22Rv1 (cell line): ENCODE data around the gene WNT1.

Experiments used
- ZFX ChIP-seq: fragments of 450-650 bp; IDR thresholded peaks from 2 replicates; pipeline ENCODE4 v1.6.1; 2017; ENCODE audit warnings: antibody characterized with exemption, borderline replicate concordance
- TF ChIP-seq, protein P1 (sequence below): fragments of 450-650 bp; IDR thresholded peaks from 2 replicates; pipeline ENCODE4 v1.5.1; 2017; ENCODE audit warnings: mild to moderate bottlenecking

DNA sequence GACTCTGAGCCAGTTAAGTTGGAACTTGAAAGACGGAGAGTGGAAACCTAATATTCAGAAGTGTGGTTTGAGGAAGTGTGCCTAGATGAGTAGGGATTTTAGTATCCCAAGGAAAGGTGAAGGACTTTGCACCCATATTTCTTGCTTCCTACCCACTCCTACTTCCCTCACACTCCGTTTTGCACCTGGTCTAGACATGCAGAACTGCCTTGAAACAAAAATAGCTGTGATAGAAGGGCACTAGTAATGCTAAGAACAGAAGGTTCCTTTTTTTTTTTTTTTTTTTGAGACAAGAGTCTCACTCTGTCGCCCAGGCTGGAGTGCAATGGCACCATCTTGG, 20.1 kb upstream of the WNT1 start:
- TF ChIP-seq, protein P1, sequence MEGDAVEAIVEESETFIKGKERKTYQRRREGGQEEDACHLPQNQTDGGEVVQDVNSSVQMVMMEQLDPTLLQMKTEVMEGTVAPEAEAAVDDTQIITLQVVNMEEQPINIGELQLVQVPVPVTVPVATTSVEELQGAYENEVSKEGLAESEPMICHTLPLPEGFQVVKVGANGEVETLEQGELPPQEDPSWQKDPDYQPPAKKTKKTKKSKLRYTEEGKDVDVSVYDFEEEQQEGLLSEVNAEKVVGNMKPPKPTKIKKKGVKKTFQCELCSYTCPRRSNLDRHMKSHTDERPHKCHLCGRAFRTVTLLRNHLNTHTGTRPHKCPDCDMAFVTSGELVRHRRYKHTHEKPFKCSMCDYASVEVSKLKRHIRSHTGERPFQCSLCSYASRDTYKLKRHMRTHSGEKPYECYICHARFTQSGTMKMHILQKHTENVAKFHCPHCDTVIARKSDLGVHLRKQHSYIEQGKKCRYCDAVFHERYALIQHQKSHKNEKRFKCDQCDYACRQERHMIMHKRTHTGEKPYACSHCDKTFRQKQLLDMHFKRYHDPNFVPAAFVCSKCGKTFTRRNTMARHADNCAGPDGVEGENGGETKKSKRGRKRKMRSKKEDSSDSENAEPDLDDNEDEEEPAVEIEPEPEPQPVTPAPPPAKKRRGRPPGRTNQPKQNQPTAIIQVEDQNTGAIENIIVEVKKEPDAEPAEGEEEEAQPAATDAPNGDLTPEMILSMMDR = no peak
- no peak for TF ChIP-seq ZFX
